KOPT-K1 (cell line): ENCODE results near the gene TMPRSS7.
"Not testable (repeated sequence)": the region's sequence is repeated elsewhere in the genome, so short reads cannot be mapped to it uniquely, and the experiment has no call there.

Experiments
- H3K27ac ChIP-seq: fragments of 200-600 bp; sonication (generic); 2 replicates; pipeline ENCODE4 v1.5.1; 2016; ENCODE audit warnings: antibody characterized with exemption, mild to moderate bottlenecking, low read depth, low read length; ENCODE audit not compliant: poor library complexity, severe bottlenecking
- H3K36me3 ChIP-seq: fragments of 200-600 bp; sonication (generic); 2 replicates; pipeline ENCODE4 v1.5.1; 2017; ENCODE audit warnings: antibody characterized with exemption, mild to moderate bottlenecking, low read length, moderate library complexity; ENCODE audit not compliant: insufficient read depth
- H3K9me3 ChIP-seq: fragments of 200-600 bp; sonication (generic); 2 replicates; pipeline ENCODE4 v1.5.1; 2017; ENCODE audit warnings: antibody characterized with exemption, low read length, mild to moderate bottlenecking; ENCODE audit not compliant: insufficient read depth, poor library complexity, severe bottlenecking

The TMPRSS7 gene

DNA sequence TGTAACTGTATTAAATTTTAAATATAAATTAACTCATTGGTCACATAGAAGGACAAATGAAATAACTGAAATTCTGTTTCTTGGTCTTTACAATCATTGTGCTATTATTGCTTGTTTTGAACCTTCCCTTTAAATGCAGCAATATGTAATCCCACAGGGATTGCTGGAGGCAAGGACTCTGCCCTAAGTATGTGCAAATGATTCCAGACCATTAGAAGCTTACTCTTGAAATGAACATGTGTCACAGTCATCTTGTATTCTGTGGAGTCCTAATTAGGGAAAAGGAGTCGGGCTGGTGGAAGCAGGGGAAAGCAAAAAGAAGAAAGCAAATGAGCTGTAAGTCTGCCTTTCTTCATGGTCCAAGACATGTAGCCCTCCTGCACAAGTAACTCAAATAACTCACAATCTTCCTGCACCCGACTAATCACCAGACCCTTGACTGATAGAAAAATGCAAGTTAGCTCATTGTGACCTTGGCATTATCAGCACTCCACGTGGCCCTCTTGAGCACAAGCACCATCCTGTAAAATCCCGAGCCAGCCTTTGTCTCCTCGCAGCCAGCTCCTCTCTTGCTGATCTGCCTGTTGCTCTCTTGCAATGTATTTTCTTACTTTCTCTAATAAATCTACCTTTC lies 2.3 kb upstream of the TMPRSS7 start:
- no peaks in the 10 kb centered on the region for H3K9me3 ChIP-seq
- no peaks in the 10 kb centered on the region for H3K36me3 ChIP-seq
- no peak overlapping the region for H3K27ac ChIP-seq

GRCh38 chr3:112035241-112035640 lies 705 bp downstream of the TMPRSS7 start:
- no peaks in the 10 kb centered on the region for H3K36me3 ChIP-seq
- no peak overlapping the region for H3K27ac ChIP-seq
- H3K9me3 ChIP-seq: no peaks in the 10 kb centered on the region

DNA sequence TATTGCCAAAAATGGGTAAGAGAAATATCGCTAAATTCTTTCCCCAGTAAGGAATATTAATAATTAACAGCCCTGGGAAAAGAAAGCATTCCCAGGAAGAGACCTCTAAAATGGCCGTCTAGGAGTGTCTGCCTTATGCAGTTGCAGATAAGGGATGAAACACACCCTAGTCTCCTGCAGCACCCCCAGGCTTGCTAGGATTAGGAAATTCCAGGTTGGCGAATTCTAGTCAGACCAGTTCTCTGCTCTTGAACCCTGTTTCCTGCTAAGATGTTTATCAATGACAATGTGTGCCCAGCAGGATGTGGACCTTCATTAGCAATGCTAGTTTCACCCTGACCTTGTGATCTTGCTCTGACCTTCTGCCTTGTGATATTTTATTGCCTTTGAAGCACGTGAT lies 2.7 kb downstream of the TMPRSS7 start:
- not testable (repeated sequence) for H3K27ac ChIP-seq, H3K9me3 ChIP-seq, H3K36me3 ChIP-seq

GRCh38 chr3:112038863-112039262 lies 4.3 kb downstream of the TMPRSS7 start:
- Histone ChIP-seq H3K36me3 (no peaks in the 10 kb centered on the region), H3K9me3 (no peaks in the 10 kb centered on the region), H3K27ac (no peak overlapping the region)

DNA sequence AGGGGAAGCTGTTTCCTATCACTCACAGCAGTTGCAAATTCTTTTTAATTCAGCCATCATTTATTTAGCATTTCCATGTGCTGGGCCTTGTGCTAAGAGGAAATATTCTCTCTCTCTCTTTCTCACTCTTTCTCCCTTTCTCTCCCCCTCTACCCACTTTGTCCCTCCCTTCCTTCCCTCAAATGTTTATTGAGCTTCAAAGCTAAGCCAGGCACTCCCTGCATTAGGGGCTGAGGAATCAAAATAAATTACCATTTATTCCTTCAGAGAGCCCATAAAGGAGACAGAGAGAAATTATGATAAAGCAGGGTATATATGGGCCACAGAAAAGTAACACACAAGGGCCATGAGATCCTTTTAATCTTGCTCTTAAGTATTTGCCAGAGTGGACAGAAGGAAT lies 6.8 kb downstream of the TMPRSS7 start:
- Histone ChIP-seq H3K36me3 (no peaks in the 10 kb centered on the region), H3K27ac (no peak overlapping the region)

DNA sequence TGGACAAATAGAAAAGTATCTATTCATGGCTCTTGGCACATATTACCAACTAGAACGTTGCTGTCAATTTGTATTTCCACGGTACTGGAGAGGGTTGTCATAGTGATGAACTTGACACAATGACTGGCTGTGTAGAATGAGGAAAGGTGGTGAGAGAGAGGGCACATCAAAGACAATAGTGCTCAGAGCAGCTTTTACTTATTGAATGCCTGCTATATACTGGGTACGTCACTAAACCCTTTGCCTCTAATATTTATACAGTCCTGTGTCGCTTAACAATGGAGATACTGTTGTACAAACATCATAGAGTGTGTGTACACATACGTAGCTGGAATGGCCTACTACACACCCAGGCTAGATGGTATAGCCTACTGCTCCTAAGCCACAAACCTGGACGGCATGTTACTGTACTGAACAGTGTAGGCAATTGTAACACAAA lies 8.3 kb downstream of the TMPRSS7 start:
- H3K27ac ChIP-seq: no peak overlapping the region
- no peaks in the 10 kb centered on the region for H3K36me3 ChIP-seq
- H3K9me3 ChIP-seq: no peaks in the 10 kb centered on the region

More for the DNA sequence above, 6.8 kb downstream of the TMPRSS7 start:
- no peaks in the 10 kb centered on the region for H3K9me3 ChIP-seq

- Histone ChIP-seq H3K27ac (peak overlapping the region; percentile 8), H3K9me3 (no peaks in the 10 kb centered on the region), H3K36me3 (no peaks in the 10 kb centered on the region)
Observed at GRCh38 chr3:112043621-112044201, 9.2 kb downstream of the TMPRSS7 start.

DNA sequence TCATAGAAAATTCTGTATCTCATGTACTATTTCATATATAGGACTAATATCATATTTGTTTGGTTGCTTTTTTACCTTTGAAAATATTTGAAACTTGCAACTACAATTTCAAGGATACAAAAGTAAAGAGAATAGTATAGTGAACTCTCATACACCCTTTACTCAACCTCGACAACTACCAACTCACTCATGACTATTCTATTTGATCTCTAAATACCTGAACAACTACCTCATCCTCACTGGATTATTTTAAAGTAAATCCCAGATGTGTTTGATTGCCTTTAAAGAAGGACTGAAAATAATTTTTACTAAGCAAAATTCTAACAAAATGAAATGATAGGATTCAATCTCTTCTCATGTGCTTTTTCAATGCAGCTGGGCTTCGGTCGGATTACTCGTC lies 12.1 kb downstream of the TMPRSS7 start:
- Histone ChIP-seq H3K36me3 (no peaks in the 10 kb centered on the region), H3K27ac (no peak overlapping the region), H3K9me3 (no peaks in the 10 kb centered on the region)

DNA sequence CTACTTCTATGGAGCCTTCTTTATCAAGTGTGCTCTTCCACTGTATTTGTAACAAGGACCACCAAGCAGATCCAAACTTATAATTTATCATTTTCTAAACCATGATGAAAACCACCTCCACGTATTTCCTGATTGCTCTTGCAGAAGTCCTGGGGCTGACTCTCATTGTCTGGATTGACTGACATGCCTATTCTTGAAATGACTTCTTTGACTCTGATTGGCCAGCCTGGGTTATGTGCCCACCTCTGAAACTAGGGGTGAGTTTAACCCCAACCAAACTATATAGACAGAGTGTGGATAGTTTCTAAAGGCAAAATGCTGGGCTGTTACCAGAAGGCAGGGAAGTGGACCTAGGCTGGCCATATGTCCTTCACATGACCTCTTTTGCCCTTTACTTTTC lies 12.7 kb downstream of the TMPRSS7 start:
- no peak overlapping the region for H3K27ac ChIP-seq
- no peaks in the 10 kb centered on the region for H3K9me3 ChIP-seq
- H3K36me3 ChIP-seq: no peaks in the 10 kb centered on the region

DNA sequence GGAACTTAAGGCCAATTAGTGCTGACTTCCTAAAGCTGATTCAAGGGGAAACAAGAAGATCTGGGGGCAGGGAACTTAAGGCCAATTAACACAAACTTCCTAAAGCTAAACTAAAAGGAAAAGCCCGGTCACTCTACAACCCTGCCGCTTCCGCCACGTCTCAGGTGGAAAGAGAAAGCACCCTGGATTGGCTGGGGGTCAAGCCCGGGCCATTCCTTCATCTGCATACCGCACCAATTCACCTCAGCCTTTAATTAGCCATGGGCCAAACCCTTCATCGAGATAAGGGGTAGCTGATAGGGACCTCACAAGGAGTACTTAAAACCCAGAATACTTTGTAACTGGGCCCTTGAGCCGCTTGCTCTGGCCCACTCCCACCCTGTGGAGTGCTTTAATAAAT lies 14.4 kb downstream of the TMPRSS7 start:
- Histone ChIP-seq H3K36me3 (no peaks in the 10 kb centered on the region), H3K27ac (no peak overlapping the region), H3K9me3 (no peaks in the 10 kb centered on the region)

DNA sequence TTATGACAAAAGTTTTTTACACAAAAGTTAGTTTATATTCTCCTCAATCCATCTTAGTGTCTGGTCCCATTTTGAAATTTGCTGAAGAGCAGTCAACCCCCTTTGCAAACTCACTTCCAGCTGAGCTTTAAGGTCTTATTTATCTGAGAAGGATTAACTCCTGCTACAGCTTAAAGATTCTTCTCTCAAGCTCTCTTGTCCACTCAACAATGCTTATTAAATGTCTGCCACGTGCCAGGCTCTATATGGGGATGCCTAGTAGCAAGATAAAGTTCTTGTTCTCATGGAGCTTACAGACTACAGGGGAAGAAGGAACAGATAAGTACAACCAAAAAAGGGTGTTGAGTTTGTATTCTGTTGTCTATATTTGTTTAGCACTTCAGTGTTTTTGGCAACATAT lies 18.7 kb downstream of the TMPRSS7 start:
- Histone ChIP-seq H3K36me3 (no peaks in the 10 kb centered on the region), H3K9me3 (no peaks in the 10 kb centered on the region), H3K27ac (no peak overlapping the region)

DNA sequence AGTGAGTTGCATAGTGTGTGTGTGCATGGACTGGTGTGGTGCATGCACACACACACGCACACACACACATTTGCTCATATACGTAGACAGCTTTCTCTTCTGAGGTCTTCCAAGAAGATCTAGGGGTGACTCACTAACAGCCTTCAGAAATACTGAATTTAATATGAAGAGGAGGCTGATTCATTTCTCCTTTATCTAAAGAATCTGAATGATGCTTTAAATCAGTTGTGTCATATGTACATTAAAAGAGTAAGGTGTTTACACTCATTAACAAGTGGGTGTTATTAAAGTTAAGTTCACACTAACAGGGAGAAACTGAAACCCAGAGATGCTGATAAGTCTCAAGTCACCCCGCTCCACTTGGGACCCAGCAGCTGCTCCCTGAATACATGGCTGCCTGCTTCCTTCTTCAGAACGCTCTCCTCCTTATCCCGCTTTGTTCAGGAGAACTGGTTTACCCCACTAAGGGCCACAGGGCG lies 22.0 kb downstream of the TMPRSS7 start:
- H3K27ac ChIP-seq: no peak overlapping the region
- H3K36me3 ChIP-seq: no peaks in the 10 kb centered on the region
- peaks cover 9% of the 10 kb centered on the region for H3K9me3 ChIP-seq

DNA sequence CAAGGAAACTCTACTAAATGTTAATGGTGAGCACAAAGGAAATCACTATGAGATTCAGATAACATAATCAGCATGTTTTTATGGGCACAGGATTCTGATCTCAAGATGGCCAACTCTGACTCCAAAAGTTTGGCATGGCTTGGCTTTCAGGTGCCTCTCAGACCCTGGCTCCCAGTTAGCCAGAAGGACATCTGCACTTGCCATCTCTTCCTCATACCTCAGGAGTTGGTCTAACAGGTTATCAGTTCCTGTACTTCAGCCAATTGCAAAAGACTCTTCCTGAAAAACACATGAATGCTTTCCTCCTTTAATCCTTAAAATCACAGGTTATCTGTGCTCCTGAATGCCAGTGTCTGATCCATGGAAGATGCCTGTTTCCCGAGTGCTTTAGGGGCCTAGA lies 25.0 kb downstream of the TMPRSS7 start:
- Histone ChIP-seq H3K9me3 (peaks cover 9% of the 10 kb centered on the region), H3K27ac (no peak overlapping the region), H3K36me3 (no peaks in the 10 kb centered on the region)

DNA sequence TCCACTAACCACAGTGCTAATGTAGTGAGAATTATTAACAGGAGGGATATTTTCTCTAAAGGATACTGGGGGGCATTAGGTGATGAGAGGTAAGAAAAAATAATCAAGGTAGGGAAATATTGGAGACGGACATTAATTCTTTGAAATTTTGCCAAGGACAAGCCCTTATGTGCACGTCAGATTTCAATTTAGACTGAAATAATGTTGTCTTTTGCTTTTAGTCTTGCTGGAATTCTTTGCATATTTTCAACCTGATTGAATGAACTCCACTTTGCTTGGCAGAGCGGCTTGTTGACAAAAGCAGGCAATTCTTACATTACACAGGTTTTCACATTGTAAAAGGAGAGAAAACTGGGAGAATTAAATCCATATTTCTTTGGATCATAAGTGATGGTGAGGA lies 26.6 kb downstream of the TMPRSS7 start:
- no peak overlapping the region for H3K27ac ChIP-seq
- peaks cover 9% of the 10 kb centered on the region for H3K9me3 ChIP-seq
- no peaks in the 10 kb centered on the region for H3K36me3 ChIP-seq

DNA sequence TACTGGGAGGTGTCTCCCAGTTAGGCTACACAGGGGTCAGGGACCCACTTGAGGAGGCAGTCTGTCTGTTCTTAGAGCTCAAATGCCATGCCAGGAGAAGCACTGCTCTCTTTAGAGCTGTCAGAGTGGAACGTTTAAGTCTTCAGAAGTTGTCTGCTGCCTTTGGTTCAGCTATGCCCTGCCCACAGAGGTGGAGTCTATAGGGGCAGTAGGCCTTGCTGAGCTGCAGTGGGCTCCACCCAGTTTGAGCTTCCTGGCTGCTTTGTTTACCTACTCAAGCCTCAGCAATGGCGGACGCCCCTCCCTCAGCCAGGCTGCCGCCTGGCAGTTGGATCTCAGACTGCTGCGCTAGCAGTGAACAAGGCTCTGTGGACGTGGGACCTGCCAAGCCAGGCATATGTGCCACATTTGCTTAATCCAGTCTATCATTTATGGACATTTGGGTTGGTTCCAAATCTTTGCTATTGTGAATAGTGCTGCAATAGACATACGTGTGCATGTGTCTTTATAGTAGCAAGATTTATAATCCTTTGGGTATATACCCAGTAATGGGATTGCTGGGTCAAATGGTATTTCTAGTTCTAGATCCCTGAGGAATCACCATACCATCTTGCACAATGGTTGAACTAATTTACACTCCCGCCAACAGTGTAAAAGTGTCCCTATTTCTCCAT lies 38.0 kb downstream of the TMPRSS7 start:
- H3K36me3 ChIP-seq, H3K9me3 ChIP-seq: not testable (repeated sequence)
- peak overlapping the region; percentile 71 for H3K27ac ChIP-seq

DNA sequence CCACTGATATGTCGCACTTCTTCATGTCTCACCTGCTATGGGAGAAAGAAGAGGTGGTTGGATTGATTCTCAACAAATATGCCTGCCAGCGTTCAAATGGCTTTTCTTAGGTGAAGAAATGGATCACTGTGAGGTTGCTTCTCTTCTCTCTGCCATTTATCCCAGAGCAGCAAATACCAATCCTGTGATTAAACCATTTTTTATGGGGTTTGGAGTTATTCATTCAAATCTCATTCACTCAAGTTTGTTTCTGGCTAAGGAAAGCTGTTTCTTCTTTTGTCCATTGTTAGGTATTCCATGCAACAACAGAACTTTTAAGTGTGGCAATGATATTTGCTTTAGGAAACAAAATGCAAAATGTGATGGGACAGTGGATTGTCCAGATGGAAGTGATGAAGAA lies 39.5 kb downstream of the TMPRSS7 start:
- Histone ChIP-seq H3K36me3 (no peaks in the 10 kb centered on the region), H3K9me3 (no peaks in the 10 kb centered on the region), H3K27ac (no peak overlapping the region)
